ENCODE results near the gene P3H2. TPM values are rescaled to one million over a fixed set of nuclear protein-coding genes. Genes with fewer than 3 reads are reported as not detected.

The P3H2 gene
- total RNA-seq, 1 donor from 2014 or later = not detected

DNA sequence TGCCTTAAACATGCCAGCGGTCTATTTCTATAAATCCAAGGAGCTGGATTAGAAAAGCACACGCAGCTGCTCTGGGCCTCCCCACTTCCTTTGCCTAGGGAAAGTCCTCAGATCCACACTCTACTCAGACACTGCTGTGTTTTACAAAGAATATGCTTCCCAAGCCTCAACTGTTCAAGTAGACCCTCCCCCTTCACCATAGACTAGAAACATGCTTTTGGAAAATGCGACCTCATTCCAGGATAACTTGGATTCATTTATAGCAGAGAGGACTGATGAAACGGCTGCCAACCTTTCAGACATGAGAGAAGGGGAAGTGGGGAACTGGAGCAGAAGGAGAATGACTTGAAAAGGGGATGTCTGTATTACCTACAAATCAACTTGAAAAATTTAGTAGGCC is 64.0 kb downstream of the P3H2 start:
- peaks cover 2% of the 10 kb centered on the region for H3K27me3 Mint-ChIP-seq (ENCODE audit: insufficient read depth)
- intact Hi-C loops (cut with micrococcal nuclease) = no loop called here
- H3K4me1 Mint-ChIP-seq (ENCODE audit: low read depth) = no peaks in the 10 kb centered on the region
- no peaks in the 10 kb centered on the region for H3K36me3 Mint-ChIP-seq (ENCODE audit: low read depth)
- no peaks in the 10 kb centered on the region for H3K9me3 Mint-ChIP-seq
- H3K27ac Mint-ChIP-seq = no peak overlapping the region
- DNase-seq (ENCODE audit: low spot score) = no peak
- no peak overlapping the region for H3K4me3 Mint-ChIP-seq

DNA sequence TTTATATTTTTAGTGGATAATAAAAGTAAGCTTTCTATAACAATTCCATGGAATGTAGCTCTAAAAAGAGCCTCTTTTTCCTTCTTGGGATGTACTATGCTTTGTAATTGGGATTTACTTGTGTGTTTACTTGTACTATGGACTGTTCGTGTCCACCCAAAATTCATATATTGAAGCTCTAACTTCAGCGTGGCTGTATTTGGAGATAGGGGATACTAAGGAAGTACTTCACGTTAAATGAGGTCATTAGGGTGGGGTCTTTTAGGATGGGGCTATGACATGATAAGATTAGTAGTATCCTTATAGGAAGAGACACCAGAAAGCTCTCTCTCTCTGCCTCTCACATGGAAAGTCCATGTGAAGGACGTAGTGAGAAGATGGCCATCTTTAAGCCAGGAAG is 64.9 kb downstream of the P3H2 start:
- no peaks in the 10 kb centered on the region for H3K9me3 Mint-ChIP-seq
- H3K4me3 Mint-ChIP-seq = no peak overlapping the region
- no peak overlapping the region for H3K27ac Mint-ChIP-seq
- DNase-seq (ENCODE audit: low spot score) = no peak
- peaks cover 2% of the 10 kb centered on the region for H3K27me3 Mint-ChIP-seq (ENCODE audit: insufficient read depth)
- H3K36me3 Mint-ChIP-seq (ENCODE audit: low read depth) = no peaks in the 10 kb centered on the region
- no peaks in the 10 kb centered on the region for H3K4me1 Mint-ChIP-seq (ENCODE audit: low read depth)
- intact Hi-C loops (cut with micrococcal nuclease) = no loop called here

DNA sequence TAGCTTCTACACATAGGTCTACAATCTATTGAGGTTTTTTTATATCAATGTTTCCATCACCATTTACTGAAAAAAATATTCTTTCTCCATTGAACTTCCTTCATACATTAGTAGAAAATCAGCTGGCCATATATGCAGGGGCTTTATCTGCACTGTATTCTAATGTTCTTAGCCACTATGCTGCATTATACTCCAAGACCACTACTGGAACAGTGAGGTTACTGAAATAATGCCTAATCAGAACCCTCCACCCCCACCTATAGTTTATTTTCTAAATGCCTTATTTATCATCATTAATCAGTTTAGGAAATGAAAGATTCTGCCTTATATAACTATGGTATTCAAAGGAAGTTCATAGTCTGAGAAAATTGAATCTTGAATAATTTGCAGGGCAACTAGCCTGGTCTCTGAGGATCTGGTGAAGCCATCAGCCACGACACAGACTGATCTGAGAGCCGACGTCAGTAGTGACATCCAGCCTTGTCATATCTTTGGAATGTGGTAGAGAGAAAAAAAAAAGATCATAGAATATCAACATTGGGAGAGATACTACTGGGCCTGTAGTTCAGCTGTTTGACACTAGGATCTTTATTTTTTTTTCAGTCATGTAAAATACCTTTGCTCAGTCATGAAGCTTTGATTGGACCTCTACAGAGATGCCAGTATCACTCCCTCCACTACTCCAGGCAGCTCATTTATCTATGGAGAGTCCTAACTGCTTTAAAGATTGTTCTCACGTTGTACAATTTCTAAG is 66.6 kb downstream of the P3H2 start:
- Mint-ChIP-seq H3K4me1 (ENCODE audit: low read depth) (no peaks in the 10 kb centered on the region), H3K27me3 (ENCODE audit: insufficient read depth) (peaks cover 5% of the 10 kb centered on the region), H3K36me3 (ENCODE audit: low read depth) (no peaks in the 10 kb centered on the region), H3K4me3 (no peak overlapping the region), H3K9me3 (no peaks in the 10 kb centered on the region), H3K27ac (no peak overlapping the region)
- no peak for DNase-seq (ENCODE audit: low spot score)
- intact Hi-C loops (cut with micrococcal nuclease) = no loop called here

DNA sequence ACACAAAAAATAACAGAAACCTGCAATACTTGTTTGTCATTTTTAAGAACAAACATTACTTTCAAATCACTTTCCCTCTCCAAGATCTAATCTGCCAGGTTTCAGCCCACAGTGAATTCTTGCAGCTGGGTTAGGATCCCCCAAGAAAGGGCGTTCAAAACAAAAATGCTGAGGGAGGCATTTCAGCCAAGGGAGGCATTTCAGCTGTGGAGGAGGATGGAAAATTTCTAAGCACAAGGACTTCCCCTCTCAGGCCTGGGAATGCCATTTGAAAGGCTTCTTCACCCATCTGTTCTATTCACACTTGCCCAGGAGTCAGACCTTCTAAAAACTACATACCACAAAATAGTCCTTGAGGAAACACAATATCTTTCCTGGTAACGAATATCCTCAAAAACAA is 69.1 kb downstream of the P3H2 start:
- no peaks in the 10 kb centered on the region for H3K9me3 Mint-ChIP-seq
- no peaks in the 10 kb centered on the region for H3K4me1 Mint-ChIP-seq (ENCODE audit: low read depth)

DNA sequence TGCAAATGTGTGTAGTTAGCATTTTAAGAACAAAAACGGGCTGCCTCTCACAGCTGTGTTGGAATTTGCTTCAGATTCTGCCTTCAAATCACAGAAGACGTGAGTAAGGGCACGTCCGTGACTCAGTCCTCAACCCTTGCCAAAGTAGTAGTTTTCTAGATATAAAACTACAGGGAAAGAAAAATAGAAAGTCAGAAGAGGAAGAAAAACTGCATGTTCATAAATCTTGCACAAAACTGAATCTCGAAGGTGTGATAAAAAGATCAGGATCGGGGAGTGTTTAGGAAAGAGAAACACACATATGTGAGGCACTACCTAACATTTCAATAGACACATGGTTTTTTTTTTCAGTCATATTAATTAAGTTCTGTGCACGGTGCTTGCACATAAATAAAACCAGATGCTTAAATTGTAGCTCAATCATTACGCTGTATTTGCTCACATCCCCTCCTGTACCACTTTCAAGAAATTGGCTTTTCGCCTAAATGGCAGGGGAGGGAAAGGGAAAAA is 71.7 kb downstream of the P3H2 start:
- Mint-ChIP-seq H3K4me1 (ENCODE audit: low read depth) (no peaks in the 10 kb centered on the region), H3K27ac (no peak overlapping the region), H3K27me3 (ENCODE audit: insufficient read depth) (peaks cover 6% of the 10 kb centered on the region), H3K36me3 (ENCODE audit: low read depth) (no peaks in the 10 kb centered on the region), H3K9me3 (no peaks in the 10 kb centered on the region), H3K4me3 (no peak overlapping the region)
- DNase-seq (ENCODE audit: low spot score) = no peak
- intact Hi-C loops (cut with micrococcal nuclease) = no loop called here

More for the DNA sequence above, 69.1 kb downstream of the P3H2 start:
- peaks cover 8% of the 10 kb centered on the region for H3K27me3 Mint-ChIP-seq (ENCODE audit: insufficient read depth)
- H3K4me3 Mint-ChIP-seq = no peak overlapping the region
- intact Hi-C loops (cut with micrococcal nuclease) = no loop called here
- DNase-seq (ENCODE audit: low spot score) = no peak
- no peak overlapping the region for H3K27ac Mint-ChIP-seq
- no peaks in the 10 kb centered on the region for H3K36me3 Mint-ChIP-seq (ENCODE audit: low read depth)

DNA sequence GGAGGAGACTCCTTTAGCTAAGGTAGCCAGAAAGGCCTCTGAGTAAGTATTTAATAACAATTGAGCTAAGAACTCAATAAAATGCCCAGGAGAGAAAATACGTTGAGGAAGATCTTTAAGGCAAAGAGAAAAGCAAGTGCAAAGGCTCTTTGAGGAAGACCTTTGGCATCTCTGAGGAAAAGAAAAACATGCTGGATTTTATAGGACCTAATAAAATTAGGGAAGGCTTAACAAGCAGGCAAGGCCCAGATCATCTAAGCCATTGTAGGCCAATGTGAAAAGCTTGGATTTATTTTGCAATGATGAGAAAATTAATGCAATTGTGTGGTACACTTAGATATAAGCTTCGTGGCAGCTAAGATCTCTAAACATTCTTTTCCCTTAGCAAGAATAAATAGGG is 75.7 kb downstream of the P3H2 start:
- no peak for DNase-seq (ENCODE audit: low spot score)
- Mint-ChIP-seq H3K4me3 (no peak overlapping the region), H3K27me3 (ENCODE audit: insufficient read depth) (peaks cover 6% of the 10 kb centered on the region), H3K4me1 (ENCODE audit: low read depth) (no peaks in the 10 kb centered on the region), H3K9me3 (no peaks in the 10 kb centered on the region), H3K27ac (no peak overlapping the region), H3K36me3 (ENCODE audit: low read depth) (no peaks in the 10 kb centered on the region)
- intact Hi-C loops (cut with micrococcal nuclease) = no loop called here

DNA sequence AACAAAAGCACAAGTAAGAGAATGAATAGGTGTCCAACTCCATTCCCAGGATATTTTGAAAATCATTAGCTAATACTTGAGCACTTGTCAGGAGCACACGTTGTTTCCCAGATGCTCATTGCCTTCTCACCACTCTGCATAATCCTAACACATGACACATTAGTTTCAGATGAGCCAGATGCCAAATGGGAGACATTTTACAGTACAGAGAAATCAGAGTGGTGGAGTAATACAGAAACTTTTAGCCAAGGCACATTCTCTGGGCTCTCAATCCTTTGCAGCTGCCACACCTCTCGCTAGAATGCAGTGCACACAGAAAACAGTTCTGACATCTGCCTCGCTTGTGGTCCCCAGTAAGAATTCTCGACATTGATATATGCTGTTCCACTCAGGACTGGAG is 76.6 kb downstream of the P3H2 start:
- no peak overlapping the region for H3K27ac Mint-ChIP-seq
- H3K4me3 Mint-ChIP-seq = no peak overlapping the region
- intact Hi-C loops (cut with micrococcal nuclease) = no loop called here
- H3K27me3 Mint-ChIP-seq (ENCODE audit: insufficient read depth) = peaks cover 5% of the 10 kb centered on the region
- H3K9me3 Mint-ChIP-seq = no peaks in the 10 kb centered on the region
- H3K36me3 Mint-ChIP-seq (ENCODE audit: low read depth) = no peaks in the 10 kb centered on the region
- H3K4me1 Mint-ChIP-seq (ENCODE audit: low read depth) = no peaks in the 10 kb centered on the region
- DNase-seq (ENCODE audit: low spot score) = no peak

DNA sequence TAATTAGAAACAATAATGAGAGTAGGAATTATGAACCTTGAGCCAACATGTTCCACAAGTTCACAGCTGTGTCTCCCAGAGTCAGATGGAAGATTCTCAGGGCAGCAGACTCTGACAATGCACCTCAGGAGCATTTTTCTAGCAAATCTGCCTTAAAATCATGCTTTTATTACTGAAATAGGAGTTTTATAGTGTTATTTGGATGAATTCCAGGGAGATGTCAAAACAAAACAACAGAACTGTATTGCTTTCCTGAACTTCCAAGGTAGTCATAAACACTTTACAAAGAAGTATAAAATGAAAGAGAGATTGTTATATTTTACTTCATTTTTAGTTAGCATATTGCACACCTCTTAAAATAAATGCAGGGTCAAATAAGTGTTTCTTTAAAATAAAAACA is 77.0 kb downstream of the P3H2 start:
- Mint-ChIP-seq H3K9me3 (no peaks in the 10 kb centered on the region), H3K4me3 (no peak overlapping the region), H3K27me3 (ENCODE audit: insufficient read depth) (peaks cover 2% of the 10 kb centered on the region), H3K27ac (no peak overlapping the region), H3K4me1 (ENCODE audit: low read depth) (no peaks in the 10 kb centered on the region), H3K36me3 (ENCODE audit: low read depth) (no peaks in the 10 kb centered on the region)
- intact Hi-C loops (cut with micrococcal nuclease) = no loop called here
- no peak for DNase-seq (ENCODE audit: low spot score)

DNA sequence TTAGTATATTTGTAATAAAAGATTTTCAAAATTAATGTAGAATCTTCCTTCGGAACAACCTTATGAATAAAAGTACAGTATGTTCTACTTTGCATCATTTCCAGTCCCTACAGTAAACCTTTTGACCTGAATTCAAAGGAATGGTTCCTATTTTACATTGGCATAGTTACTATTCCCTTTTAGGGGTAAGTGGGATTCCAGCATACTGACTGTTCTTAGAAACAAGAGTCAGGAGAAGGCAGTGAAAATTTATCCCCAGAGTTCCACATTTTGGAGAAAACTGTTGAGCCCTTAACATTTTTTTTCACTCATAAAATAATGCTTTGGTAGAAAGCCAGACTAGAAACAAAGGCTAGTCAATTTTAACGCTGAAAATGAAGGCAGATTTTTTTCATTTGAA is 78.1 kb downstream of the P3H2 start:
- DNase-seq (ENCODE audit: low spot score) = no peak
- no peaks in the 10 kb centered on the region for H3K36me3 Mint-ChIP-seq (ENCODE audit: low read depth)
- no peaks in the 10 kb centered on the region for H3K9me3 Mint-ChIP-seq
- H3K4me3 Mint-ChIP-seq = no peak overlapping the region
- peaks cover 2% of the 10 kb centered on the region for H3K27me3 Mint-ChIP-seq (ENCODE audit: insufficient read depth)
- H3K27ac Mint-ChIP-seq = no peak overlapping the region
- H3K4me1 Mint-ChIP-seq (ENCODE audit: low read depth) = no peaks in the 10 kb centered on the region
- intact Hi-C loops (cut with micrococcal nuclease) = no loop called here

DNA sequence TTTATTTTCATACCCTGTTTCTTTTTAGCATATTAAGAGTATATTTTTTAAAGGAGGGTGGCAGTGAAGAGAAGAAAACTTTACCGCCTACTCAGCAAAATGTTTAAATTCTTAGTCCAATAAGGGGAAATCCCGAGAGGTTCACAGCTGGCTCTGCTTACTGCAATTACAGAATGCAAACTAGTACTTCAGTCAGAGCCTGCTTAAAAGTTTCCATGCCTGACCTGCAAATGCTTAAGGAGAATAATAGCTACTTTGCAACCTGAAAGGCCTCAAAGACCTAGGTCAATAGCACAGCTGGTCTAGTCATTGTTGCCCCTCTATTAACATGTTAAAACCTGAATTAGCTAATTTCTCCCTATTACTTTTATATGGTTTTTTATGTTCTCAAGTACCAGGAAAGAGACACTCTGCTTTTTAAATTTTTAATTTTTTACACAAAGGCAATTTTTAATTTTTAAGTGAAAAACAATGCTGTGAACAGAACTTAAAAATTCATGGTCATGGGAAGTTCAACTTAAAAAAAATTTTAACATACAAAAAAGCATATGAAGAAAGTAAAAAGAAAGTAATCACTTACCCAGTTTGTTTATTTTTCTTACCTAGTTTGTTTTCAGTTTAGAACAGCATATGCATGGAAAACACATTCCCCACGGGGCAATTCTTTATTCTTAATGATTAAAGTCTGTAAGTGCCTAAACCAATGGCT is 79.2 kb downstream of the P3H2 start:
- H3K4me1 Mint-ChIP-seq (ENCODE audit: low read depth) = no peaks in the 10 kb centered on the region
- peaks cover 4% of the 10 kb centered on the region for H3K27me3 Mint-ChIP-seq (ENCODE audit: insufficient read depth)
- no peak for DNase-seq (ENCODE audit: low spot score)
- H3K4me3 Mint-ChIP-seq = no peak overlapping the region
- no peaks in the 10 kb centered on the region for H3K9me3 Mint-ChIP-seq
- intact Hi-C loops (cut with micrococcal nuclease) = no loop called here
- no peak overlapping the region for H3K27ac Mint-ChIP-seq
- H3K36me3 Mint-ChIP-seq (ENCODE audit: low read depth) = no peaks in the 10 kb centered on the region

DNA sequence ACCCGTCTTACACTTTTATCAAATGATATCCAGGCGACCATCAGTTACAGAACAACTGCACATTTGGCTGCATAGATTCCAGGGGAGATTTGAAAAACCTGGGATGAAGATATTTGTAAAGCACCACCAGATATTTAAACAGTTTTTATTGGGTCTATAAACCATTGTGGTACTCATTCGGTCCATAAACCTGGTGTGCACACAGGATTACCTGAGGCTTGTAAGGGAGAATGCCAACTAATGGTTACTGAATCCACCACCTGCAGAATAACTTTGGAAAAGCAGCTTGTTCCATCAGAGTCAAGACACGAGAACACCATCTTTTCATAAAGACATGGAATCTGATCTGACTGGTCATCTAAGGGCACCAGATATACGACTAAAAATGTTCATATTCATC is 80.6 kb downstream of the P3H2 start:
- no peaks in the 10 kb centered on the region for H3K36me3 Mint-ChIP-seq (ENCODE audit: low read depth)
- no peak overlapping the region for H3K4me3 Mint-ChIP-seq
- H3K27ac Mint-ChIP-seq = no peak overlapping the region
- no peaks in the 10 kb centered on the region for H3K9me3 Mint-ChIP-seq
- no peak for DNase-seq (ENCODE audit: low spot score)
- peaks cover 4% of the 10 kb centered on the region for H3K27me3 Mint-ChIP-seq (ENCODE audit: insufficient read depth)
- intact Hi-C loops (cut with micrococcal nuclease) = no loop called here
- no peaks in the 10 kb centered on the region for H3K4me1 Mint-ChIP-seq (ENCODE audit: low read depth)

DNA sequence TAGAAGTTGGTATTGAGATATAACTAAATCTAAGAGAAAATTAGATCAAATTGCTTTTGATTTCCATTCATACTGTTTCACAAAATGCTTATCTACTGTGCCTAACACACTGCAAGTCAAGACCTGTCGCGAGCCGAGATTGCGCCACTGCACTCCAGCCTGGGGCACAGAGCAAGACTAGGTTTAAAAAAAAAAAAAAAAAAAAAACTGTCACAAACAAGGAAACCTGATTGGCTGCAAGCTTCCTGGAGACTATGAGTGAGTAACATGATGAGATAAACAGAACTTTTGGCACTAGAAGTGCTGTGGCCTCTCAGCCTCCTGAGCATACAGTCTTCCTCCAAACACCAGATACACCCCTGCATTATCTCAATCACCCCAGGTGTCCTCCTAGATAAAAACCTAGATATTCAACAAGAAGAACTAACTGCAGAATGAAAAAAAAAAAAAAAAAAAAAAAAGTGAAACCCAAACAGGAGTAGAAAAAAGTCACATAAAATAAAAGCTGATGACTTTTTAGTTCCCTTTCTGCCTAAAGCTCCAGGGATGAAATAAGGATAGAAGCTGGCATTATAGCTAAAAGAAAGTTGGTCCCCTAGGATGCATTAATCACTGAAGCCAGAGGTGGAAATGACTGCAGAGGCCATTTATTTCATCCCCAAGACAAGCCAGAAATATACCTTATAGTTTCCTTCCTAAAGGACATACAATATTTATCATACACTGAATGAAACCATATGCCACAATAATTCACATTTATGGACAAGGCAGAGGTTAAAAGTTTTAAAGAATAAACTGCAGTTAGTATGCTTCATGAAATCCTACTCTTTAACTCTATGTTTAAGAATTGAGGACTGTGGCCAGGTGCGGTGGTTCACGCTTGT is 82.4 kb downstream of the P3H2 start:
- intact Hi-C loops (cut with micrococcal nuclease) = no loop called here
- DNase-seq (ENCODE audit: low spot score) = no peak
- H3K4me3 Mint-ChIP-seq = no peak overlapping the region
- peaks cover 4% of the 10 kb centered on the region for H3K27me3 Mint-ChIP-seq (ENCODE audit: insufficient read depth)
- no peak overlapping the region for H3K27ac Mint-ChIP-seq
- no peaks in the 10 kb centered on the region for H3K9me3 Mint-ChIP-seq
- H3K4me1 Mint-ChIP-seq (ENCODE audit: low read depth) = no peaks in the 10 kb centered on the region
- H3K36me3 Mint-ChIP-seq (ENCODE audit: low read depth) = no peaks in the 10 kb centered on the region

DNA sequence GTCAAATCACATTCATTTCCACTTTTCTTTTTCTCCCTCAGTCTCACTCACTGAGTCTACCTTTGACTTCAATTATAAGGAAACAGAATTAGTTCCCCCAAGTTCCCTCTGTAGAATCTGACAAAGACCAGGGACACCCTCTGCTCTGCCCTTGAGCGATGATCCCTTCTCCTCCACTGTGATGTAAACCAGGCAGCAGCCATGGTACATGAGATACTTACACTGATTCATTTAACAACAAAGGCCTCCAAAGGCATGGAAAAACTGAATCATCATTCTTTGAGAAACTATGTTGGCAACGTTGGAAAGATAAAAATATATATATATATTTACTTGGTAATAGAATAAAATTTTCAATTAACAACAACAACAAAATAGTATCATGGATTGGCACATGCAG is 84.1 kb downstream of the P3H2 start:
- DNase-seq (ENCODE audit: low spot score) = no peak
- H3K27me3 Mint-ChIP-seq (ENCODE audit: insufficient read depth) = peaks cover 2% of the 10 kb centered on the region
- no peak overlapping the region for H3K27ac Mint-ChIP-seq
- no peaks in the 10 kb centered on the region for H3K4me1 Mint-ChIP-seq (ENCODE audit: low read depth)
- no peaks in the 10 kb centered on the region for H3K9me3 Mint-ChIP-seq
- no peaks in the 10 kb centered on the region for H3K36me3 Mint-ChIP-seq (ENCODE audit: low read depth)
- intact Hi-C loops (cut with micrococcal nuclease) = no loop called here
- no peak overlapping the region for H3K4me3 Mint-ChIP-seq
